Mesenchymal stem cell (in vitro differentiated cells and primary cell): ENCODE measurements around the gene RPS3A.

Source experiments
- DNase-seq: peaks from one replicate; pipeline ENCODE4 v3.0.0-alpha.2; 2013
- H2AFZ ChIP-seq: one replicate; pipeline ENCODE4 v1.6.1; 2013; ENCODE audit warnings: low read depth, mild to moderate bottlenecking, control low read depth, inconsistent platforms, low read length, moderate library complexity
- H2AK5ac ChIP-seq: 2 replicates; pipeline ENCODE4 v1.6.1; 2013; ENCODE audit warnings: low read length, moderate library complexity, mild to moderate bottlenecking, inconsistent platforms; ENCODE audit not compliant: severe bottlenecking
- H2BK120ac ChIP-seq: one replicate; pipeline ENCODE4 v1.6.1; 2013; ENCODE audit warnings: low read depth, mild to moderate bottlenecking, inconsistent platforms, low read length, moderate library complexity
- H2BK12ac ChIP-seq, 2 experiments: one replicate each; pipeline ENCODE4 v1.6.1; 2013; ENCODE audit warnings: inconsistent platforms in 2 of 2, low read length in 2 of 2, mild to moderate bottlenecking in 2 of 2, moderate library complexity in 2 of 2, control low read depth in 1 of 2
- H2BK15ac ChIP-seq: one replicate; pipeline ENCODE4 v1.6.1; 2013; ENCODE audit warnings: mild to moderate bottlenecking, low read depth, inconsistent platforms; ENCODE audit not compliant: poor library complexity, severe bottlenecking
- H2BK5ac ChIP-seq: 2 replicates; pipeline ENCODE4 v1.6.1; 2013; ENCODE audit warnings: low read depth, mild to moderate bottlenecking, low read length, control low read depth, inconsistent platforms; ENCODE audit not compliant: poor library complexity, severe bottlenecking
- H3K14ac ChIP-seq, 2 experiments: one replicate each; pipeline ENCODE4 v1.6.1; 2013; ENCODE audit warnings: inconsistent platforms in 2 of 2, low read length in 2 of 2, control low read depth in 1 of 2, mild to moderate bottlenecking in 1 of 2, moderate library complexity in 1 of 2
- H3K18ac ChIP-seq, 2 experiments: one replicate each; pipeline ENCODE4 v1.6.1; 2013; ENCODE audit warnings: inconsistent platforms in 2 of 2, low read length in 2 of 2, control low read depth in 1 of 2, low read depth in 1 of 2, mild to moderate bottlenecking in 1 of 2
- H3K23ac ChIP-seq, 2 experiments: one replicate each; pipeline ENCODE4 v1.6.1; 2013; ENCODE audit warnings: inconsistent platforms in 2 of 2, low read length in 2 of 2, mild to moderate bottlenecking in 2 of 2, moderate library complexity in 2 of 2, control low read depth in 1 of 2
- H3K27ac ChIP-seq: 2 replicates; pipeline ENCODE4 v1.5.1; 2013; ENCODE audit warnings: mild to moderate bottlenecking, moderate library complexity, low read length, control low read depth, inconsistent platforms; ENCODE audit not compliant: poor library complexity, severe bottlenecking
- H3K27me3 ChIP-seq, 2 experiments: 2 replicates each; pipeline versions ENCODE4 v1.6.1 to v1.7.0; 2013; ENCODE audit warnings: low read length in 2 of 2, mild to moderate bottlenecking in 2 of 2, moderate library complexity in 2 of 2, control low read depth in 1 of 2, inconsistent platforms in 1 of 2; ENCODE audit not compliant: control insufficient read depth in 1 of 2, insufficient read depth in 1 of 2
- H3K36me3 ChIP-seq, 2 experiments: 2 replicates each; pipeline versions ENCODE4 v1.6.1 to v1.7.0; 2013; ENCODE audit warnings: low read length in 2 of 2, control low read depth in 1 of 2, inconsistent platforms in 1 of 2, low read depth in 1 of 2, mild to moderate bottlenecking in 1 of 2; ENCODE audit not compliant: insufficient read depth in 2 of 2, control insufficient read depth in 1 of 2
- H3K4ac ChIP-seq, 2 experiments: one replicate each; pipeline ENCODE4 v1.6.1; 2013; ENCODE audit warnings: inconsistent platforms in 2 of 2, low read length in 2 of 2, mild to moderate bottlenecking in 2 of 2, moderate library complexity in 2 of 2, control low read depth in 1 of 2, low read depth in 1 of 2
- H3K4me1 ChIP-seq: 2 replicates; pipeline ENCODE4 v1.6.1; 2013; ENCODE audit warnings: low read depth, low read length, control low read depth; ENCODE audit not compliant: control insufficient read depth, insufficient read depth
- H3K4me2 ChIP-seq: 2 replicates; pipeline ENCODE4 v1.6.1; 2013; ENCODE audit warnings: low read length, mild to moderate bottlenecking, inconsistent platforms; ENCODE audit not compliant: poor library complexity, severe bottlenecking
- H3K4me3 ChIP-seq, 2 experiments: 2 replicates each; pipeline versions ENCODE4 v1.5.1 to v1.7.0; 2013; ENCODE audit warnings: low read length in 2 of 2, mild to moderate bottlenecking in 2 of 2, control low read depth in 1 of 2, low read depth in 1 of 2; ENCODE audit not compliant: insufficient read depth in 1 of 2
- H3K79me1 ChIP-seq: replicated peaks from 2 replicates; pipeline ENCODE4 v1.6.1; 2013; ENCODE audit warnings: mild to moderate bottlenecking, control low read depth, low read length, inconsistent platforms; ENCODE audit not compliant: poor library complexity, severe bottlenecking
- H3K9ac ChIP-seq: 2 replicates; pipeline ENCODE4 v1.7.0; 2013; ENCODE audit warnings: mild to moderate bottlenecking, low read length, moderate library complexity
- H3K9me3 ChIP-seq: 2 replicates; pipeline ENCODE4 v1.7.0; 2013; ENCODE audit warnings: mild to moderate bottlenecking, low read length; ENCODE audit not compliant: control insufficient read depth
- H4K8ac ChIP-seq: one replicate; pipeline ENCODE4 v1.6.1; 2013; ENCODE audit warnings: inconsistent platforms, mild to moderate bottlenecking, low read length, moderate library complexity
- H4K91ac ChIP-seq: one replicate; pipeline ENCODE4 v1.6.1; 2013; ENCODE audit warnings: mild to moderate bottlenecking, low read length, inconsistent platforms
- WGBS: methylation state at CpG from one replicate; pipeline ENCODE4 v1.1.7; 2013; ENCODE audit warnings: mixed read lengths; 5-methylcytosine and 5-hydroxymethylcytosine counted together

RPS3A gene

DNA sequence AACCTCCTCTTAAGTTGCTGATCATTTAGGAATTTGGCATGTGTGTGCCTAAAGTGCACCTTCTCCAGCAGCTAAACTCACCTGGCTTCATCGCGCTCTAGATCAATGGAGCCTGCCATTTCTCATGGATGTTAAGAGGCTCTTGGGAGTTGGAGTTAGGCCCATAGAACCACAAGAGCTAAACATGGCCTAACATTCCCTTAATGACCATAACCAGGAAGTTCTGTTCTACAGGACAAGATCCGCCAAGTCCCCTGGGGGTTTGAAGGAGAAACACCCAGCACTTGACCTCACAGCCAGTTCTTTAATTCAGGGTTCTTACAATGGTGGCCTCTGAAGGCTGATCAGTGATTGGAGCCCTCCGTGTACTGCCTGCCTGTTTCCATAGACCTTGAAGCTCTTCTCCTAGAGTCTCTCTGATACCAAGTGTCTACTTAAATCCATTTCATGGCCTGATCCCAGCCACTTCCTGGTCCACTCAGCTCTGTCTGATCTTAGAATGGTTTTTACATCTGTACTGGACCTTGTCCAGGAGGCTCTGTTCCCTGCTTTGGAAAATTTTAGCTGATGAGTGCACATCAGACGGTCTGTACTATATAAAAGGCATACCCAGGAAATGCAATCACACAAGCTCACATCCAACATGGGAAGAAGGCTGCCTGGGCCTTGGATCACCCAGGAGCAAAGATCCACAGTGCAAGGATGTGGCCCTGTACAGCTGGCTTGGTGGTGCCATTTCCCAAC, 45.1 kb downstream of the RPS3A start:
- Histone ChIP-seq H4K91ac (no peak overlapping the region), H2BK12ac (no peak overlapping the region), H3K14ac (no peak overlapping the region), H2AK5ac (no peak overlapping the region), H3K9ac (no peak overlapping the region), H3K4me3 (no peak overlapping the region), H3K4me2 (no peak overlapping the region), H3K23ac (no peak overlapping the region), H3K4me1 (peaks cover 1% of the 10 kb centered on the region), H2BK15ac (no peak overlapping the region), H3K9me3 (no peaks in the 10 kb centered on the region), H4K8ac (peak overlapping the region; percentile 6), H3K4ac (no peak overlapping the region), H3K27ac (no peak overlapping the region), H2BK5ac (no peak overlapping the region), H3K79me1 (peaks cover 3% of the 10 kb centered on the region), H2AFZ (no peak overlapping the region), H3K18ac (no peak overlapping the region), H3K36me3 (peaks cover 20 to 98% of the 10 kb centered on the region in 2 experiments), H2BK120ac (no peak overlapping the region), H3K27me3 (no peaks in the 10 kb centered on the region)
- DNase-seq, result no peak
- WGBS, result 94% methylated on average over 5 of the region's 5 CpGs

DNA sequence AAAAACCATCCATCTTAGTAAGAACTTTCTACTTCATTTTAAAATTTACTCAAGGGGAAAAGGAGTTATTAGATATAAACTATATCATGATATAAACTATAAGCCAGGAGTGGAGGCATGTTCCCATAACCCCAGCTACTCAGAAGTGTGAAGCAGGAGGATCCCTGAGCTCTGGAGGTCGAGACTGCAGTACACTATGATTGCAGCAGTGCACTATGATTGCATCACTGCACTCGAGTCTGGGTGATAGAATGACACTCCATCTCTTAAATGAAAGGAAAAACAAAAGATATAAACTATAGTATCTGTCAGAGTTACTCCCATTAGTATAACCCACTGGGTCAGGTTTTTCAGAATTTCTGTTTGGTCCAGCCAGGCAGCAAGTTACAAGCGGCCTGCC, 47.6 kb downstream of the RPS3A start:
- H3K36me3 ChIP-seq, result peaks cover 14 to 80% of the 10 kb centered on the region in 2 experiments
- H4K8ac ChIP-seq, result no peak overlapping the region
- H3K18ac ChIP-seq, result no peak overlapping the region
- H3K9ac ChIP-seq, result no peak overlapping the region
- no peak overlapping the region for H3K4me3 ChIP-seq
- H3K14ac ChIP-seq, result no peak overlapping the region
- DNase-seq, result peak; percentile 31
- H3K4me2 ChIP-seq, result no peak overlapping the region
- peaks cover 2% of the 10 kb centered on the region for H3K79me1 ChIP-seq
- H3K27ac ChIP-seq, result no peak overlapping the region
- H2BK15ac ChIP-seq, result no peak overlapping the region
- H2AFZ ChIP-seq, result no peak overlapping the region
- H2BK5ac ChIP-seq, result no peak overlapping the region
- no peak overlapping the region for H4K91ac ChIP-seq
- H3K4ac ChIP-seq, result no peak overlapping the region
- WGBS, result 95% methylated on average over 2 of the region's 3 CpGs
- H2AK5ac ChIP-seq, result no peak overlapping the region
- H3K9me3 ChIP-seq, result no peaks in the 10 kb centered on the region
- no peak overlapping the region for H3K23ac ChIP-seq
- H2BK12ac ChIP-seq, result no peak overlapping the region
- H3K4me1 ChIP-seq, result peaks cover 1% of the 10 kb centered on the region
- no peak overlapping the region for H2BK120ac ChIP-seq
- H3K27me3 ChIP-seq, result no peaks in the 10 kb centered on the region

- WGBS, result 100% methylated on average over 2 of the region's 4 CpGs
- Histone ChIP-seq H3K27ac (no peak overlapping the region), H4K91ac (no peak overlapping the region), H2BK5ac (no peak overlapping the region), H3K27me3 (no peaks in the 10 kb centered on the region), H3K18ac (no peak overlapping the region), H3K36me3 (peaks cover 11 to 68% of the 10 kb centered on the region in 2 experiments), H3K9ac (no peak overlapping the region), H2AFZ (no peak overlapping the region), H3K23ac (no peak overlapping the region), H3K4me1 (peaks cover 1% of the 10 kb centered on the region), H3K9me3 (no peaks in the 10 kb centered on the region), H4K8ac (no peak overlapping the region), H3K4me2 (no peak overlapping the region), H2BK120ac (no peak overlapping the region), H3K79me1 (peaks cover 2% of the 10 kb centered on the region), H2BK12ac (no peak overlapping the region), H3K14ac (no peak overlapping the region), H2BK15ac (no peak overlapping the region), H3K4me3 (no peak overlapping the region), H3K4ac (no peak overlapping the region), H2AK5ac (no peak overlapping the region)
- no peak for DNase-seq
These were observed 48.8 kb downstream of the RPS3A start for GRCh38 chr4:151148261-151148660.

DNA sequence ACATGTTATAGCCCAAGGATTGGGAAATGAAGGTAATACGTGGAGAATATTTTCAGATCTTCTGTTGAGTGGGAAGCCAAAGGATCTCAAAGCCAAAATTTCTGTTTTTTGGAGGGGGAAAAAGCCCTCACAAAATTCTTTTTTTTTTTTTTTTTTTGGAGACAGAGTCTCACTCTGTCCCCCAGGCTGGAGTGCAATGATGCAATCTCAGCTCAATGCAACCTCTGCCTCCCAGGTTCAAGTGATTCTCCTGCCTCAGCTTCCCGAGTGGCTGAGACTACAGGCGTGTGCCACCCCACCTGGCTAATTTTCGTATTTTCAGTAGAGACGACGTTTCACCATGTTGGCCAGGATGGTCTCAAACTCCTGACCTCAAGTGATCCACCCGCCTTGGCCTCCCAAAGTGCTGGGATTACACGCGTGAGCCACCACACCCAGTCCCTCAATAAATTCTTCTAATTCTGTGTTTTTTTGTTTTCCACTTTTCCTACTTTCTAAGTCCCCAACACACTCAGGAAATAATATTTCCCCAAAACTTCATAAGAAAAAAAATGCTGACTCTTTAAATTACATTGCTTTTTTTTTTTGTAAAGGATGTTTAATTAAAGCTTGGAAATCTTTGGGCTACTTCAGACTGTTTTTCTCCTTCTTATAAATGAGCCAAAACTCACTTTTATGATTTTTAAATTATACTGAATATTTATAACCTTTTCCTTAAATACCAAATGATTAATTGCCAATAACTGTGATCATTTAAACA, 51.6 kb downstream of the RPS3A start:
- Histone ChIP-seq H3K27me3 (no peaks in the 10 kb centered on the region), H3K36me3 (peaks cover 6 to 56% of the 10 kb centered on the region in 2 experiments), H3K4me3 (no peak overlapping the region), H4K91ac (no peak overlapping the region), H3K9me3 (no peaks in the 10 kb centered on the region), H3K4me2 (no peak overlapping the region), H2BK5ac (no peak overlapping the region), H2AFZ (no peak overlapping the region), H3K79me1 (peaks cover 2% of the 10 kb centered on the region), H2BK120ac (no peak overlapping the region), H2BK15ac (no peak overlapping the region), H3K23ac (no peak overlapping the region), H3K27ac (no peak overlapping the region), H3K4ac (no peak overlapping the region), H3K14ac (no peak overlapping the region), H4K8ac (no peak overlapping the region), H3K4me1 (peaks cover 1% of the 10 kb centered on the region), H2BK12ac (no peak overlapping the region), H3K9ac (no peak overlapping the region), H3K18ac (no peak overlapping the region), H2AK5ac (no peak overlapping the region)
- DNase-seq, result no peak
- WGBS, result 96% methylated on average over 9 of the region's 9 CpGs
